IMR-90 (cell line): Measurements from ENCODE around the gene NFYC. TPM values are rescaled to one million over a fixed set of nuclear protein-coding genes. Genes with fewer than 3 reads are reported as not detected.

Source experiments
- ATAC-seq: fragments of 200-7000 bp; cut with Tn5 transposase; 2 replicates; pipeline ENCODE4 v1.9.1; 2020; ENCODE audit warnings: low read depth, mild to moderate bottlenecking, moderate library complexity
- BruUV-seq: library from RNA; stranded (reverse); fragments of 400-500 nt; replicated peaks from 2 replicates; lab custom pipeline; 2021; lab: Mats Ljungman, UMichigan
- CTCF ChIA-PET: fragments of 300-600 bp; formaldehyde crosslinking; extraction: SDS; loops from one replicate; lab custom pipeline; 2021; ENCODE audit warnings: antibody characterized with exemption; lab: Yijun Ruan, JAX
- POLR2A ChIA-PET: fragments of 300-600 bp; sonication (Branson Sonifier 250); formaldehyde crosslinking; loops from one replicate; lab custom pipeline; 2022; ENCODE audit warnings: antibody characterized with exemption; ENCODE audit not compliant: unreplicated experiment; lab: Charles Lee
- DNase-seq: peaks from one replicate; pipeline ENCODE4 v3.0.0; 2013
- H2AFZ ChIP-seq: replicated peaks from 2 replicates; pipeline ENCODE3; 2013; ENCODE audit warnings: low read length, mild to moderate bottlenecking; ENCODE audit not compliant: poor library complexity
- H2AK5ac ChIP-seq: 2 replicates; pipeline ENCODE4 v1.6.1; 2013; ENCODE audit warnings: low read depth, low read length, inconsistent platforms
- H2AK9ac ChIP-seq: replicated peaks from 2 replicates; pipeline ENCODE3; 2013; ENCODE audit warnings: mild to moderate bottlenecking, low read depth, low read length, moderate library complexity; ENCODE audit not compliant: poor library complexity
- H2BK120ac ChIP-seq: 2 replicates; pipeline ENCODE4 v1.6.1; 2013; ENCODE audit warnings: low read depth, low read length, inconsistent platforms
- H2BK15ac ChIP-seq: 3 replicates; pipeline ENCODE4 v1.6.1; 2013; ENCODE audit warnings: low read depth, low read length, inconsistent platforms
- H2BK20ac ChIP-seq: 2 replicates; pipeline ENCODE4 v1.6.1; 2013; ENCODE audit warnings: low read depth, mild to moderate bottlenecking, inconsistent platforms, low read length, moderate library complexity
- H2BK5ac ChIP-seq: 2 replicates; pipeline ENCODE4 v1.6.1; 2013; ENCODE audit warnings: mild to moderate bottlenecking, low read depth, low read length, inconsistent platforms; ENCODE audit not compliant: poor library complexity, severe bottlenecking
- H3K14ac ChIP-seq: replicated peaks from 2 replicates; pipeline ENCODE4 v1.6.1; 2013; ENCODE audit warnings: low read depth, low read length, inconsistent platforms
- H3K18ac ChIP-seq: 2 replicates; pipeline ENCODE4 v1.6.1; 2013; ENCODE audit warnings: low read depth, low read length, control low read depth
- H3K23ac ChIP-seq: 2 replicates; pipeline ENCODE4 v1.6.1; 2013; ENCODE audit warnings: low read depth, low read length, inconsistent platforms
- H3K27ac ChIP-seq: 2 replicates; pipeline ENCODE4 v1.5.1; 2013; ENCODE audit warnings: mild to moderate bottlenecking, control low read depth, low read length; ENCODE audit not compliant: insufficient read depth
- H3K27me3 ChIP-seq: 2 replicates; pipeline ENCODE4 v1.6.1; 2013; ENCODE audit warnings: low read length; ENCODE audit not compliant: control insufficient read depth, insufficient read depth
- H3K36me3 ChIP-seq: 2 replicates; pipeline ENCODE4 v1.6.1; 2013; ENCODE audit warnings: low read length, mixed read lengths; ENCODE audit not compliant: control insufficient read depth, insufficient read depth
- H3K4ac ChIP-seq: 2 replicates; pipeline ENCODE4 v1.6.1; 2013; ENCODE audit warnings: low read depth, low read length, inconsistent platforms
- H3K4me1 ChIP-seq: 2 replicates; pipeline ENCODE4 v1.6.1; 2013; ENCODE audit warnings: low read length, mixed read lengths; ENCODE audit not compliant: control insufficient read depth, insufficient read depth
- H3K4me2 ChIP-seq: 2 replicates; pipeline ENCODE4 v1.6.1; 2013; ENCODE audit warnings: low read depth, mild to moderate bottlenecking, control low read depth, low read length, moderate library complexity
- H3K4me3 ChIP-seq: 2 replicates; pipeline ENCODE4 v1.5.1; 2013; ENCODE audit warnings: low read depth, mild to moderate bottlenecking, control low read depth, low read length, moderate library complexity; ENCODE audit not compliant: insufficient read depth
- H3K56ac ChIP-seq: 2 replicates; pipeline ENCODE4 v1.6.1; 2013; ENCODE audit warnings: low read length, inconsistent platforms; ENCODE audit not compliant: insufficient read depth; ENCODE audit errors: extremely low read depth
- H3K79me1 ChIP-seq, 2 experiments: 2 replicates each; pipeline ENCODE4 v1.6.1; 2013; ENCODE audit warnings: low read length in 2 of 2, inconsistent platforms in 1 of 2, low read depth in 1 of 2
- H3K9ac ChIP-seq: 2 replicates; pipeline ENCODE4 v1.6.1; 2013; ENCODE audit warnings: low read depth, low read length, control low read depth
- H3K9me1 ChIP-seq: 2 replicates; pipeline ENCODE4 v1.6.1; 2013; ENCODE audit warnings: low read length, inconsistent platforms; ENCODE audit not compliant: insufficient read depth
- H3K9me3 ChIP-seq: 2 replicates; pipeline ENCODE4 v1.6.1; 2013; ENCODE audit warnings: low read length; ENCODE audit not compliant: control insufficient read depth, insufficient read depth
- H4K20me1 ChIP-seq: 2 replicates; pipeline ENCODE4 v1.6.1; 2013; ENCODE audit warnings: low read length, inconsistent platforms; ENCODE audit not compliant: insufficient read depth
- H4K5ac ChIP-seq: 2 replicates; pipeline ENCODE4 v1.6.1; 2013; ENCODE audit warnings: mild to moderate bottlenecking, low read depth, low read length, control low read depth
- H4K8ac ChIP-seq, 2 experiments: 2 replicates each; pipeline ENCODE4 v1.6.1; 2013; ENCODE audit warnings: low read depth in 2 of 2, low read length in 2 of 2, control low read depth in 1 of 2, inconsistent platforms in 1 of 2
- H4K91ac ChIP-seq: 2 replicates; pipeline ENCODE4 v1.6.1; 2013; ENCODE audit warnings: low read depth, low read length, inconsistent platforms; ENCODE audit not compliant: insufficient read depth
- BHLHE40 ChIP-seq: fragments of 150-350 bp; IDR thresholded peaks from 2 replicates; pipeline ENCODE4 v1.6.1; 2016; ENCODE audit warnings: mild to moderate bottlenecking, low read depth, low read length
- CEBPB ChIP-seq: IDR thresholded peaks from 2 replicates; pipeline ENCODE4 v1.6.1; 2012; ENCODE audit warnings: low read depth, low read length, improper control_type of control experiment
- CHD1 ChIP-seq: IDR thresholded peaks from 2 replicates; pipeline ENCODE4 v1.6.1; 2012; ENCODE audit warnings: low read depth, low read length, improper control_type of control experiment
- ELK1 ChIP-seq: fragments of 150-350 bp; IDR thresholded peaks from 2 replicates; pipeline ENCODE4 v1.6.1; 2016; ENCODE audit warnings: low read depth, mild to moderate bottlenecking, low read length, moderate library complexity, borderline replicate concordance
- FOS ChIP-seq: fragments of 150-350 bp; IDR thresholded peaks from 2 replicates; pipeline ENCODE4 v1.6.1; 2016; ENCODE audit warnings: low read depth, low read length
- MAFK ChIP-seq: IDR thresholded peaks from 2 replicates; pipeline ENCODE4 v1.6.1; 2012; ENCODE audit warnings: low read depth, low read length, improper control_type of control experiment
- MAZ ChIP-seq: IDR thresholded peaks from 2 replicates; pipeline ENCODE4 v1.6.1; 2012; ENCODE audit warnings: low read depth, mild to moderate bottlenecking, low read length, improper control_type of control experiment, moderate library complexity, borderline replicate concordance
- MXI1 ChIP-seq: IDR thresholded peaks from 2 replicates; pipeline ENCODE4 v1.6.1; 2012; ENCODE audit warnings: low read depth, mild to moderate bottlenecking, low read length, moderate library complexity, borderline replicate concordance
- NFE2L2 ChIP-seq: fragments of 150-350 bp; IDR thresholded peaks from 2 replicates; pipeline ENCODE4 v1.6.1; 2016; ENCODE audit warnings: low read depth, mild to moderate bottlenecking, low read length
- POLR2A ChIP-seq: IDR thresholded peaks from 2 replicates; pipeline ENCODE4 v1.6.1; 2012; ENCODE audit warnings: mild to moderate bottlenecking, low read depth, low read length
- RAD21 ChIP-seq: IDR thresholded peaks from 2 replicates; pipeline ENCODE4 v1.6.1; 2012; ENCODE audit warnings: low read length, improper control_type of control experiment
- RCOR1 ChIP-seq: IDR thresholded peaks from 2 replicates; pipeline ENCODE4 v1.6.1; 2012; ENCODE audit warnings: mild to moderate bottlenecking, low read length, improper control_type of control experiment; ENCODE audit not compliant: insufficient replicate concordance
- RFX5 ChIP-seq: IDR thresholded peaks from 2 replicates; pipeline ENCODE4 v1.8.0; 2012; ENCODE audit warnings: low read depth, mild to moderate bottlenecking, low read length, moderate library complexity
- SMC3 ChIP-seq: fragments of 150-350 bp; IDR thresholded peaks from 2 replicates; pipeline ENCODE4 v1.6.1; 2016; ENCODE audit warnings: low read depth, mild to moderate bottlenecking, antibody characterized with exemption, low read length, moderate library complexity
- WGBS, 2 experiments: methylation state at CpG; one replicate each; pipeline versions ENCODE4 v1.1.5 to v1.1.7; 2013; ENCODE audit warnings: missing lambda C conversion rate in 2 of 2; ENCODE audit not compliant: insufficient read length in 1 of 2; ENCODE audit errors: extremely low coverage in 2 of 2; 5-methylcytosine and 5-hydroxymethylcytosine counted together
- dilution Hi-C: fragments of 300-500 bp; cut with HindIII; formaldehyde crosslinking; loops from one replicate; pipeline ENCODE4 v1.14.3; 2018; ENCODE audit warnings: low sequenced_read_pairs; ENCODE audit not compliant: unreplicated experiment
- in situ Hi-C: fragments of 300-500 bp; cut with MboI; formaldehyde crosslinking; loops from 3 replicates; pipeline ENCODE4 v1.14.3; 2019; ENCODE audit warnings: low sequenced_read_pairs, inconsistent platforms, mixed read lengths
- intact Hi-C: fragments of 100-400 bp; cut with micrococcal nuclease; formaldehyde crosslinking; loops from 2 replicates; pipeline ENCODE4 v1.10.0; 2022
- polyA plus RNA-seq, 3 experiments: library from polyadenylated mRNA; depleted of rRNA; stranded (reverse); fragments of >200 nt; gene quantifications; 2 replicates each; pipeline ENCODE4 v1.2.3, GENCODE V29; 2012; ENCODE audit warnings: low replicate concordance in 1 of 3
- total RNA-seq: library from RNA; depleted of rRNA; stranded (reverse); fragments of >200 nt; gene quantifications from 2 replicates; pipeline ENCODE4 v1.2.3, GENCODE V29; 2012
- TF ChIP-seq, protein P1 (sequence below): fragments of 150-350 bp; IDR thresholded peaks from 2 replicates; pipeline ENCODE4 v1.6.1; 2017; ENCODE audit warnings: mild to moderate bottlenecking, antibody characterized with exemption, low read length, low read depth
- TF ChIP-seq, protein P2 (sequence below): conservative IDR thresholded peaks from 2 replicates; pipeline ENCODE4 v1.5.1; 2012; ENCODE audit warnings: mild to moderate bottlenecking, low read depth, low read length, improper control_type of control experiment

NFYC gene
- total and polyA plus RNA-seq, 2 of the 4 experiments (the other 2 are of a cell fraction): 45.2 to 62.2 TPM

GRCh38 chr1:40694353-40694874 is 2.9 kb downstream of the NFYC start:
- TF ChIP-seq RCOR1: no peak
- TF ChIP-seq SMC3: no peak
- no peak for TF ChIP-seq MAFK
- TF ChIP-seq ELK1: no peak
- no peak for TF ChIP-seq CEBPB
- no peak for TF ChIP-seq POLR2A
- no peak for TF ChIP-seq BHLHE40
- TF ChIP-seq RFX5: no peak
- TF ChIP-seq, protein P1, sequence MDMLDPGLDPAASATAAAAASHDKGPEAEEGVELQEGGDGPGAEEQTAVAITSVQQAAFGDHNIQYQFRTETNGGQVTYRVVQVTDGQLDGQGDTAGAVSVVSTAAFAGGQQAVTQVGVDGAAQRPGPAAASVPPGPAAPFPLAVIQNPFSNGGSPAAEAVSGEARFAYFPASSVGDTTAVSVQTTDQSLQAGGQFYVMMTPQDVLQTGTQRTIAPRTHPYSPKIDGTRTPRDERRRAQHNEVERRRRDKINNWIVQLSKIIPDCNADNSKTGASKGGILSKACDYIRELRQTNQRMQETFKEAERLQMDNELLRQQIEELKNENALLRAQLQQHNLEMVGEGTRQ: no peak
- no peak for TF ChIP-seq RAD21
- TF ChIP-seq NFE2L2: no peak
- no peak for TF ChIP-seq CHD1
- TF ChIP-seq, protein P2, sequence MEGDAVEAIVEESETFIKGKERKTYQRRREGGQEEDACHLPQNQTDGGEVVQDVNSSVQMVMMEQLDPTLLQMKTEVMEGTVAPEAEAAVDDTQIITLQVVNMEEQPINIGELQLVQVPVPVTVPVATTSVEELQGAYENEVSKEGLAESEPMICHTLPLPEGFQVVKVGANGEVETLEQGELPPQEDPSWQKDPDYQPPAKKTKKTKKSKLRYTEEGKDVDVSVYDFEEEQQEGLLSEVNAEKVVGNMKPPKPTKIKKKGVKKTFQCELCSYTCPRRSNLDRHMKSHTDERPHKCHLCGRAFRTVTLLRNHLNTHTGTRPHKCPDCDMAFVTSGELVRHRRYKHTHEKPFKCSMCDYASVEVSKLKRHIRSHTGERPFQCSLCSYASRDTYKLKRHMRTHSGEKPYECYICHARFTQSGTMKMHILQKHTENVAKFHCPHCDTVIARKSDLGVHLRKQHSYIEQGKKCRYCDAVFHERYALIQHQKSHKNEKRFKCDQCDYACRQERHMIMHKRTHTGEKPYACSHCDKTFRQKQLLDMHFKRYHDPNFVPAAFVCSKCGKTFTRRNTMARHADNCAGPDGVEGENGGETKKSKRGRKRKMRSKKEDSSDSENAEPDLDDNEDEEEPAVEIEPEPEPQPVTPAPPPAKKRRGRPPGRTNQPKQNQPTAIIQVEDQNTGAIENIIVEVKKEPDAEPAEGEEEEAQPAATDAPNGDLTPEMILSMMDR: no peak
- no peak for TF ChIP-seq FOS
- no peak for TF ChIP-seq MAZ
- TF ChIP-seq MXI1: no peak
- Histone ChIP-seq H2BK5ac (no peak overlapping the region), H3K36me3 (no peaks in the 10 kb centered on the region), H2AFZ (no peak overlapping the region), H3K18ac (no peak overlapping the region), H3K9ac (no peak overlapping the region), H4K20me1 (peaks cover 3% of the 10 kb centered on the region; the same call in 1 of the 2 replicates), H3K27ac (no peak overlapping the region), H4K5ac (no peak overlapping the region), H3K4ac (no peak overlapping the region), H3K9me3 (no peaks in the 10 kb centered on the region), H4K91ac (no peak overlapping the region), H3K4me3 (no peak overlapping the region), H2BK120ac (no peak overlapping the region), H2BK20ac (no peak overlapping the region), H3K9me1 (peaks cover 2% of the 10 kb centered on the region; the same call in 1 of the 2 replicates), H3K4me1 (no peaks in the 10 kb centered on the region), H3K79me1 (peaks cover 45 to 67% of the 10 kb centered on the region in 2 experiments), H3K23ac (peak overlapping the region; percentile 46; the same call in 1 of the 2 replicates), H2AK9ac (no peak overlapping the region), H4K8ac (no peak overlapping the region), H2BK15ac (no peak overlapping the region), H3K14ac (no peak overlapping the region), H3K56ac (no peak overlapping the region), H3K4me2 (peak overlapping the region; percentile 14; the same call in 1 of the 2 replicates), H3K27me3 (no peaks in the 10 kb centered on the region), H2AK5ac (no peak overlapping the region)
- in situ Hi-C loops: no loop called here
- ChIA-PET POLR2A (no interaction called here), CTCF (interaction anchor here (0.9 kb wide), 1 partner anchor 46 kb away, joined by 9 read pairs; no protein-coding TSS in a partner anchor)
- no CpG with 5 or more reads among the region's 2 CpGs for WGBS, 2 experiments
- dilution Hi-C loops: no loop called here
- intact Hi-C loops: no loop called here
- no TSS peak for BruUV-seq
- ATAC-seq (no peak), DNase-seq (no peak)
